ENCODE data around the gene KCNJ6.
"Not testable (repeated sequence)": the region's sequence is repeated elsewhere in the genome, so short reads cannot be mapped to it uniquely, and the experiment has no call there.

Gene KCNJ6

DNA sequence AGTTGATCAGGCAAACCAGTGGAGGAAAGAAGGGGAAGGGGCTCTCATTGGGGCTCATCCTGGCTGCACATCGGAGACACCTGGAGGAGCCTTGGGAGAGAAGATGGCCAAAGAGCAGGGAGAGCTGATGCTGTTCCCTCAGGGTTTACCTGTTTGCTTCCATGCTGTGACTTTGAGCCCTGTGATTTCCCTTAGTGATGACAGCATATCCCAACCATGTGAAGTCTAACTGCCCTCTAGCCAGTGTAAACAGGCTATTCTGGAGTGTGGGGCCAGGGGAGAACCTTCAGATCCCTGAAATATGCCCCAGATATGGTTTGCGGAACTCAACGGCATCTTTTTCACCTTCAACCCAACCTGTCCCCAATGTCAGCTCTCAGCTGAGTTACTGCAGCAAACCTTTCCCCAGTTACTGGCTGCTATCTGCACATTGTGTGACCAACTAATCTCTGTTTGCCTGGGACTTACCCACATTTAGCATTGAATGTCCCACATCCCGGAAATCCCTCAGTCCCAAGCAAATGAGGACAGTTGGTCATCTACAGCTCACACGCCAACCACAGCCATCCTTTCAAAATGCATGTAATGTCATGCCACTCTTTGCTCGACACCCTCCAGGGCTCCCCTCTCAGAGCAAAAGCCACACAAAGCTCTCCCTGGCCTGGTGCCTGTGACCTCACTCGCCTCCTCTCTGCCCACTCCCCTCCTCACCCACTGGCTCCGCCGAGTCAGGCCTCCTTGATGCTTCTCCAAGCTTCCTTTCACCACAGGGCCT lies 242.3 kb downstream of the KCNJ6 start:
- no peak for DNase-seq (ENCODE audit: low read depth)

GRCh38 chr21:37671381-37671780 lies 244.9 kb downstream of the KCNJ6 start:
- DNase-seq (ENCODE audit: low read depth) = no peak

- no peak for DNase-seq (ENCODE audit: low read depth)
Measured at GRCh38 chr21:37670883-37671282, 245.4 kb downstream of the KCNJ6 start.

DNA sequence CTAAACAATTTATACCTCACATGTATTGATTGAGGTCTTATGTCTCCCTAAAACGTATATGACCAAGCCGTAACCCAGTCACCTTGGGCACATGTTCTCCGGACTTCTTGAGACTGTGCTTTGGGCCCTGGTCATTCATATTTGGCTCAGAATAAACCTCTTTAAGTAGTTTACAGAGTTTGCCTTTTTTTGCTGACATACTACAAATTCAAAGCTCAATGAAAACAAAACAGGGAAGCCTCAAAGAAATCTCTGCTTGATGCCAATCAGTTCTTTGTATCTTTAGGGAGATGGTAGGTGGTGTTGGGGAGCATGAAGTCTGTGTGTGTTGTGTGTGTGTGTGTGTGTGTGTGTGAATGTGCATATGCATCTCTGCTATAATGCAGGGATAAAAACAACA lies 247.0 kb downstream of the KCNJ6 start:
- no peak for DNase-seq (ENCODE audit: low read depth)

DNA sequence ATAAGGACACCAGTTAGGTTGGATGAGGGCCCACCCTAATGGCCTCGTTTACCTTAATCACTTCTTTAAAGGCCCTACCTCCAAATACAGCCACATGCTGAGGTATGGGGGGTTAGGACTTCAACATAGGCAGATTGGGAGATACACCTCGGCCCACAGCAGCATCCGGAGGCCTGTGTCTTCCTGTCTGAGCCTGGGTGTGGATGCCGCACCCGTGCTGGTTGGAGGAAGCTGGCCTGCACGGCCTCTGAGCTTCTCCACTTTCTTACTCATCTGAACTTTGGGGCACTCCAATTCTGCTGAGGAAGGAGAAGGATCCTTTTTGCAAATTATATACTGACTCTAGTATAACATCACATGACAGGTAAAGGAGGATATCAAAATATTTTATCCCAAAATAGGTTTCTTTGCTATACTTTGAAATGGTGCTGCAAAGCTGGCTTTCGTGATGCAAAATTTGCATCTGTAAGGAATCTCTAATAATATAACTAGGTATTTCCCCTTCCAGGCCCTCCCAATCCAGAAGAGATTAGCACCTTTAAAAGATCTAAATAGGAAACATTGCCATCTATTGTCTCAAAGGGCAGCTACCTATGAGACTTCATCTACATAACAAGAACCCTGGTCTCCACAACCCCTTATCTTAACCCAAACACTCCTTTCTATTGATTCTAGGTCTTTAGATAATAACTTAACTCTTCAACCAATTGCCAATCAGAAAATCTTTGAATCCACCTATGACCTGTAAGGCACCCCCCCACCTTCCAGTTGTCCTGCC lies 247.6 kb downstream of the KCNJ6 start:
- DNase-seq (ENCODE audit: low read depth) = no peak

DNA sequence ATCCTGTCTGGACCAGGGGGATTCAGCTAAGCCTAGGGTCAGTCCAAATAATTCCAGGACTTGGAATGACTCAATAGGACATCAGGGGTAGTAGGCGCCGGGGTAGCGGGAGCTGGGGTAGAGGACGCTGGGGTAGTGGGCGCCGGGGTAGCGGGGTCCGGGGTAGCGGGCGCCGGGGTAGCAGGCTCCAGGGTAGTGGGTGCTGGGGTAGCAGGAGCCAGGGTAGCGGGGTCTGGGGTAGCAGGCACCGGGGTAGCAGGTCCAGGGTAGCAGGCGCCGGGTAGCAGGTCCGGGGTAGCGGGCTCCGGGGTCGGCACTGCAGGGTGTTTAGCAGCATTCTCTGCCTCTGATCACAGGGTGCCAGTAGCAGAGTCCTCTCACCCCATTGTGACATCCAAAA lies 248.9 kb downstream of the KCNJ6 start:
- no peak for DNase-seq (ENCODE audit: low read depth)

DNA sequence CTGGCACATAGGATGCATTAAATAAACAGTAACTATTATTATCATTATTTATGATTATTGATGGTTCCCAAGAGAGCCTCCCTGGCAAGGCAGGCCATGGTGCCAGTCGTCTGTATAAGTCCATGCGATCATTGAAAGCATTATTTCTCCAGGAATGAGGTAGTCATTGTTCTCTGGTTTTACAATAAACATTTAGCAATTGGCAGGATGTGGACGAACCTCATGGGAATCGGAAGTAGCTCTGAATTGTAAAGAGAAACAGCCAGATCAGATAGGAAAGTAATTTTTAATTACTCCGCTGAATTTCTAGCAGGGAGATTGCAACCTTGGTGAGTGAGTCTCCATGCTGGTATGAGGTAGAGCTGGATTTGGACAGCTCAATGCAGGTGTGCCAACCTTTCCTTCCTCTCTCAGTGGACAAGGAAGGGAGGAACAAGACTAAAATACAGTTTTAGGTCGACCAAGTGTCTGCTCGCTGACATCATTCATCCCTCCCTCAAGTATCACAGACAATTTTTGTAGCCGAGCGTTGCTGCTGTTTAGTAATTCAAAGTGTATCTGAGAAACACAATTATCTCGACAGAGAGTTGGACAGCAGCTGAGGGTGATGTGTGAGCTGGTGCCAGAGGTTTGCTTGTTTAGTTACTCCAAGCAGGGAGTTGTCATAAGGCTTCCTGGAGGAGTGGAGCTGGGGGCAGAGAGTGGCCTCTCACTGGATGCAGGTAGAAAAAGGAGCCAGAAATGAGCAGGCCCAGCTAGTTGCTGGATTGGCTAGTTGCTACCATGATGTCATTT lies 250.8 kb downstream of the KCNJ6 start:
- no peak for DNase-seq (ENCODE audit: low read depth)

DNA sequence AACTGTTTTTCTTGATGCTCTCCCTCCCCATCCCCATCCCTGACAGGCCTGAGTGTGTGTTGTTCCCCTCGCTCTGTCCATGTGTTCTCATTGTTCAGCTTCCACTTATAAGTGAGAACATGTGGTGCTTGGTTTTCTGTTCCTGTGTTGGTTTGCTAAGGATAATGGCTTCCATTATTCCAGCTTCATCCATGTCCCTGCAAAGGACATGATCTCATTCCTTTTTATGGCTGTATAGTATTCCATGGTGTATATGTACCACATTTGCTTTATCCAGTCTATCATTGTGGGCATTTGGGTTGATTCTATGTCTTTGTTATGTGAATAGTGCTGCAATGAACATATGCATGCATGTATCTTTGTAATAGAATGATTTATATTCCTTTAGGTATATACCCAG lies 254.0 kb downstream of the KCNJ6 start:
- not testable (repeated sequence) for DNase-seq (ENCODE audit: low read depth)

DNA sequence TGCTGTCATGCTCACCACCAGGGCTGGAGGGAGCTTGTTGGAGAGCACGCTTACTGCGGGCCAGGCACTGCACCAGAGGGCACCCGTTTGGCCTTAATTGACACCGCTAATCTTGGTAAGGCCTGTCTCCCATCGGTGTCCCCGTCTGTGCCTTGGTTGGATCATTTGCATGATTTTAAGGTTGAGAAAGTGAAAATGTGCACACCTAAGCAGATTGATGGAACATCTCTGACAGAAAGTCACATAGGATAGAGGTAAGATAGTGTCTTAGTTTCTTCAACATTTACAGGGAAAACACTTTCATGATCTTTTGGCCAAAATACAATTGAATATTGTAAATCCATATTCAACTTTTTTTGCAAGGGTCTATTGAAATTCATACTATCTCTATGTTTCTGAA lies 255.5 kb downstream of the KCNJ6 start:
- DNase-seq (ENCODE audit: low read depth) = no peak

- no peak for DNase-seq (ENCODE audit: low read depth)
Measured at GRCh38 chr21:37659874-37660273, 256.4 kb downstream of the KCNJ6 start.

DNA sequence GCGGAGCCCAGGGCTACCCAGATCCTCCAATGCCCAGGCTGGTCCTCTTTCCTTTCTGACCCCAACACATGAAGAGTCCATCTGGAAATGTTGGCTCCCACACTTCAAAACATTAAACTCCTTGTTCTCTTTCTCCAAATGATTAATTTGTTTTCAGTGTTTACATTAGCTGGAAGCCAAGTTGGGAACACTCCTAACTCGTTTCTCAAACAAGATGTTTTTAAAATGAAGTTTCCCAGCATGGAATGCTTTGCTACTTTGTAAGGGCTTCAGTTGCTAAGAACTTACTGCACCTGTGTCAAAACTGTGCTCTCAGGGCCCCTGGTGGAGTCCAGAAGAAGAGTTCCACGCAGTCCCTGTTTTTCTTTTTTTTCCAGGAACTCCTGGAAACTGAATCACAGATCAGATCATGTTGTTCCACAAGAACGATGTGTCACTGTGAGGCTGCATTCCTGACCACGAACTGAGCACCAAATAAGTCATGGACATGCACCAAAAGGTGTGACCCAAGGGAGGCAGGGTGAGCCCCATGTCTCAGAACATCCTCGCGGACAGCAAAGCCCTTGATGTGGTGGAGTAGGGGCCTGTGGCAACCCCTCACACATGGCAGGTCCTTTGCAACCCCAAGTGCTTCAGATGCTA lies 257.3 kb downstream of the KCNJ6 start:
- DNase-seq (ENCODE audit: low read depth) = no peak

GRCh38 chr21:37658121-37658816 lies 258.0 kb downstream of the KCNJ6 start:
- no peak for DNase-seq (ENCODE audit: low read depth)

DNA sequence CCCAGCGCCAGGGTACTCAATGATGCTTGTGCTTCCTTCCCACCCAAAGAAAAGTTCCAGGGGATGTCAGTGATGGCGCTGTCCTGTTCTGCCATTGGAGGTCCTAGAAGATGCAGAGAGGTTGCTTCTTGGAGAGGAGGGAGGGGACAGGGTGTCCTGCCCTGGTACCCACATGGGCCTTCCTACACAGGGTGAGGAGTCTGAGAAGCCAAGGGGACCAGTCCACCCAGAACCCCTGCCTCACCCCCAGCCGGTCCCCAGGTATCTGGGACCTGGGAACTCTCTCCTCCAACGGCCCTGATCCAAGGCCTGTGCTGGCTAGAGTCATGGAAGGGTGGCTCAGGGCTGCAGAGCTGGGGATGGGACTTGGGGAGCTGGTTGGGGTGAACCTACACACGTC lies 259.4 kb downstream of the KCNJ6 start:
- DNase-seq (ENCODE audit: low read depth) = no peak

GRCh38 chr21:37655611-37656300 lies 260.5 kb downstream of the KCNJ6 start:
- no peak for DNase-seq (ENCODE audit: low read depth)

DNA sequence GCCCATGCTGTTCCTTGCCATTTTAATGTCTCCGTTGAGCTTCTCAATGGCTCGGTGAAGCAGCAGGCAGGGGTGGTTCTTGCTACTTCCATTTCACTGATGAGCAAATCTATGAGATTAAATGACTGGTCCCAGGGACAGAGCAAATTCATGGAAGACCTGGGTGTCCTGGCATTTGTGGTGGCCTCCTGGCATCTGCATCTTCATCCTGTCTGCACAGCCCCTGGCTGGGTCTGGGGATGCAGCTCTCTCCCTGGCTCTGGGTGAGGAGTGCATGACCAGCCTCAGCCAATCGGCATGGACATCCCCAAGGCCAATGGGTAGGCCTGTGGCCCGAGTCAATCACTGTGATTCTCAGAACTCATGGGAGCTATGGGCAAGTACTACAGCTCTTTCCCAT lies 261.7 kb downstream of the KCNJ6 start:
- DNase-seq (ENCODE audit: low read depth) = no peak

GRCh38 chr21:37653201-37653600 lies 263.1 kb downstream of the KCNJ6 start:
- DNase-seq (ENCODE audit: low read depth) = no peak

DNA sequence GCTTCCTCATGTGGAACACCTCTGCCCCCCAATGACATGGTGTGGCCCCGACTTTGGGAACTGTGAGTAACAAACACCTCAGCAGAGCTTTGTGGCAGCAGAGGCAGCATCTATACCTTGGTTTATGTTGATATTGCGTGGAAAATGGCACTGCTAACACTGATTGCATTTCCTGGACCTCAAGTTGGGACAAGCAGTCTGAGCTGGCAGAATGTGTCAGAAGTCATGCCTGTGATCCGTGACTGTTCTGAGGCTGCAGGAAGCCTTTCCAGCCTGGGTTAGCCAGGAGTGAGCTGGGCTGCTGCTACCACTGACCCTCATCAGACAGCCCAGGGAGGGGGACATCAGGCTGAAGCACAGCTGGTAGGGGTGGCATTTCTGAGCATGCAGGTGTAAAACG lies 268.5 kb downstream of the KCNJ6 start:
- DNase-seq (ENCODE audit: low read depth) = no peak

DNA sequence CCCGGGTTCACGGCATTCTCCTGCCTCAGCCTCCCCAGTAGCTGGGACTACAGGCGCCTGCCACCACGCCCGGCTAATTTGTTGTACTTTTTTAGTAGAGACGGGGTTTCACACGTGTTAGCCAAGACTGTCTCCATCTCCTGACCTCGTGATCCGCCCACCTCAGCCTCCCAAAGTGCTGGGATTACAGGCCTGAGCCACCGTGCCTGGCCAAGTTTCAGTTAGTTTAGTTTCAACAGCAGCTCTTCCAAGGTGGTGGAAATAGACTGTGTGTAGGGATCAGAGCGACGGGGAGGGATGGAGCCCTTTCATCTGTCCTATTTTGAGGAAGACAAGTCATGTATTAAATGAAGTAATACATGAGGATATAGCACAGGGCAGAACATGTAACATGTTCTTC lies 269.5 kb downstream of the KCNJ6 start:
- DNase-seq (ENCODE audit: low read depth) = not testable (repeated sequence)

DNA sequence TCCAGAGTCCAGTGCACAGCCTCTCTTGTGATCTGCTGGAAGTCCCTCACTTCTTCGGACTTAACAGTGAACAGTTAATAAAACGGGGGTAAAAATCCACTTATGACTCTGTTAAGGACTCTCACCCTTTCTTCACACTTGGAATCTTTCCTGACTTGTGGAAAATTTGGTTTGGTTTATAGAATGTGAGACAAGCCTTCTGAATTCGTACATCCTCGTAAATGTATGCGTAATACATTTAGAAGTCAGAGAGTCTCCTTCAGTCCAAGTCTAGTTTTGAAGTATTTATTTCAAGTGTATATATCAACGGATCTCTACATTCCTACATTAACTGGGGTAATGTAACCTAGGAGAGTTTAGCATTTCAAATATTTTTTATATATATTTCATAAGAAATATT lies 270.4 kb downstream of the KCNJ6 start:
- DNase-seq (ENCODE audit: low read depth) = no peak

GRCh38 chr21:37644636-37645035 lies 271.6 kb downstream of the KCNJ6 start:
- no peak for DNase-seq (ENCODE audit: low read depth)

GRCh38 chr21:37643862-37644261 lies 272.4 kb downstream of the KCNJ6 start:
- DNase-seq (ENCODE audit: low read depth) = not testable (repeated sequence)

All from stimulated activated CD8-positive, alpha-beta memory T cell treated with anti-CD3 and anti-CD28 coated beads, Interleukin-4, amount 100 ng/mL, for 24 hours (primary cell).